HEK293T (cell line): ENCODE data around the gene VPS18.

Experiments used
- BHLHE40 ChIP-seq: fragments of 450-650 bp; IDR thresholded peaks from 2 replicates; pipeline ENCODE4 v1.6.1; 2016; ENCODE audit warnings: mild to moderate bottlenecking, moderate library complexity, borderline replicate concordance
- CTBP1 ChIP-seq: fragments of 450-650 bp; IDR thresholded peaks from 2 replicates; pipeline ENCODE4 v1.6.1; 2016; ENCODE audit warnings: borderline replicate concordance
- FOXA1 ChIP-seq: fragments of 450-650 bp; IDR thresholded peaks from 2 replicates; pipeline ENCODE4 v1.6.1; 2016; ENCODE audit warnings: mild to moderate bottlenecking
- FOXM1 ChIP-seq: fragments of 450-650 bp; IDR thresholded peaks from 2 replicates; pipeline ENCODE4 v1.6.1; 2017; ENCODE audit warnings: mild to moderate bottlenecking, borderline replicate concordance
- HDGF ChIP-seq: fragments of 450-650 bp; IDR thresholded peaks from 2 replicates; pipeline ENCODE4 v1.6.1; 2017; ENCODE audit warnings: antibody characterized with exemption, borderline replicate concordance
- L3MBTL2 ChIP-seq: fragments of 450-650 bp; conservative IDR thresholded peaks from 2 replicates; pipeline ENCODE4 v1.6.1; 2016; ENCODE audit warnings: mild to moderate bottlenecking
- SP1 ChIP-seq: fragments of 450-650 bp; IDR thresholded peaks from 2 replicates; pipeline ENCODE4 v1.6.1; 2017
- SUZ12 ChIP-seq: fragments of 450-650 bp; IDR thresholded peaks from 2 replicates; pipeline ENCODE4 v1.6.1; 2016; ENCODE audit warnings: mild to moderate bottlenecking
- TARDBP ChIP-seq: fragments of 450-650 bp; IDR thresholded peaks from 2 replicates; pipeline ENCODE4 v1.6.1; 2016

GRCh38 chr15:40926659-40927494 lies 32.6 kb downstream of the VPS18 start:
- TF ChIP-seq HDGF (no peak), FOXA1 (no peak), CTBP1 (no peak), L3MBTL2 (no peak), BHLHE40 (no peak), SUZ12 (no peak), TARDBP (no peak), SP1 (no peak), FOXM1 (no peak)
